Heart left ventricle (tissue), 16 donors: ENCODE measurements around the gene SCAMP3. TPM values are rescaled to one million over a fixed set of nuclear protein-coding genes. Genes with fewer than 3 reads are reported as not detected.
"Not testable (repeated sequence)": the region's sequence is repeated elsewhere in the genome, so short reads cannot be mapped to it uniquely, and the experiment has no call there.

ENCODE experiments used
- ATAC-seq, 4 donors: fragments of 200-7000 bp; cut with Tn5 transposase; one replicate each; pipeline ENCODE4 v1.9.1; 2020 to 2022; ENCODE audit warnings: moderate library complexity in 4 of 4, mild to moderate bottlenecking in 3 of 4, moderate number of reproducible peaks in 1 of 4
- DNase-seq, 5 donors: peaks; one replicate each; pipeline ENCODE4 v3.0.0-alpha.2; 2020
- H3K27ac ChIP-seq, 12 donors: fragments of 200-600 bp; sonication (generic) in 4 of 12; one replicate each; pipeline versions ENCODE4 v1.5.0 to v1.8.0; 2016 to 2022; ENCODE audit warnings: mild to moderate bottlenecking in 2 of 12
- H3K27me3 ChIP-seq, 9 donors: fragments of 200-600 bp; sonication (generic) in 2 of 9; one replicate each; pipeline versions ENCODE4 v1.5.1 to v1.8.0; 2016 to 2022; ENCODE audit warnings: mild to moderate bottlenecking in 3 of 9
- H3K36me3 ChIP-seq, 9 donors: fragments of 200-600 bp; sonication (generic) in 2 of 9; one replicate each; pipeline versions ENCODE4 v1.5.0 to v1.8.0; 2018 to 2022; ENCODE audit warnings: mild to moderate bottlenecking in 2 of 9
- H3K4me1 ChIP-seq, 12 donors: fragments of 200-600 bp; sonication (generic) in 4 of 12; one replicate each; pipeline versions ENCODE4 v1.5.0 to v1.8.0; 2016 to 2022; ENCODE audit warnings: mild to moderate bottlenecking in 3 of 12
- H3K4me3 ChIP-seq, 12 donors: fragments of 200-600 bp; sonication (generic) in 4 of 12; one replicate each; pipeline versions ENCODE4 v1.5.0 to v1.8.0; 2017 to 2022; ENCODE audit warnings: mild to moderate bottlenecking in 9 of 12, moderate library complexity in 4 of 12
- H3K9me3 ChIP-seq, 12 donors: fragments of 200-600 bp; sonication (generic) in 4 of 12; one replicate each; pipeline versions ENCODE4 v1.5.0 to v1.8.0; 2016 to 2022; ENCODE audit warnings: mild to moderate bottlenecking in 1 of 12
- CTCF ChIP-seq, 12 donors: fragments of 200-600 bp; sonication (generic) in 4 of 12; IDR thresholded peaks; one replicate each; pipeline versions ENCODE4 v1.5.0 to v1.8.0; 2018 to 2022; ENCODE audit warnings: antibody characterized with exemption in 12 of 12, mild to moderate bottlenecking in 5 of 12
- POLR2A ChIP-seq, 2 donors: fragments of 450-650 bp; IDR thresholded peaks; one replicate each; pipeline ENCODE4 v1.6.1; 2017; ENCODE audit warnings: antibody characterized with exemption in 2 of 2, mild to moderate bottlenecking in 2 of 2, moderate library complexity in 2 of 2
- WGBS, 4 donors: extraction: QIAGEN DNeasy Blood & Tissue Kit in 2 of 4; methylation state at CpG; one replicate each; pipeline versions ENCODE4 v1.1.5 to v1.1.7; 2013 to 2018; 5-methylcytosine and 5-hydroxymethylcytosine counted together
- intact Hi-C, 10 donors: fragments of 100-400 bp; cut with DNase I; formaldehyde crosslinking; loops; one replicate each; pipeline versions ENCODE4 v1.11.1 to v1.14.2; 2022
- polyA plus RNA-seq, 2 donors: library from polyadenylated mRNA; stranded (reverse); fragments of 200-250 nt; gene quantifications; one replicate each; pipeline ENCODE4 v1.2.3, GENCODE V29; 2013
- total RNA-seq, 9 donors: library from RNA; depleted of rRNA in 2 of 9; stranded (reverse); fragments of >200 nt in 2 of 9; fragmentation: NEBNext Ultra II Directional in 3 of 9; extraction: Animal tissue kit (Norgen Biotek cat#: 25700) in 3 of 9; gene quantifications; one replicate each; pipeline versions ENCODE4 v1.1.0 to v1.2.4, GENCODE V29; 2016 to 2023
- donor health status: ischemic (EF 13 %, LVEDD 7.1; RV severe dilation, severe dysfunction).
- donor health status: healthy with polysubstance abuse.
- donor health status: DM: no; HTN: yes; CAD: no.
- donor health status: DM: no; HTN: no; CAD: no.
- donor health status: ischemic (EF 25% LVEDD 6.9; RV normal size, moderate dysfunction).
- donor health status: ischemic (EF 25% LVEDD 5.7; RV mildly dilated, moderate dysfunction).
- donor health status: healthy.
- donor health status: DM: yes; HTN: yes; CAD: no.
- donor health status: ischemic (EF 35%, LVEDD 5.7; RV mildly dilated, moderate dysfunction).
- donor health status: nonischemic (EF 11% LVEDD 7.7; RV severe dilation, severe dysfunction).
- donor health status: DM: yes; HTN: yes; CAD: no.
- donor health status: PGD.
- donor health status: ischemic (EF 29% LVEDD 5.4; RV normal size, mild dysfunction).
- donor health status: nonischemic (EF 23%, LVEDD 6.1; RV moderate dilation, normal function).

Gene SCAMP3
- total and polyA plus RNA-seq, 11 donors = 51.2 to 123 (median 65.8) TPM

DNA sequence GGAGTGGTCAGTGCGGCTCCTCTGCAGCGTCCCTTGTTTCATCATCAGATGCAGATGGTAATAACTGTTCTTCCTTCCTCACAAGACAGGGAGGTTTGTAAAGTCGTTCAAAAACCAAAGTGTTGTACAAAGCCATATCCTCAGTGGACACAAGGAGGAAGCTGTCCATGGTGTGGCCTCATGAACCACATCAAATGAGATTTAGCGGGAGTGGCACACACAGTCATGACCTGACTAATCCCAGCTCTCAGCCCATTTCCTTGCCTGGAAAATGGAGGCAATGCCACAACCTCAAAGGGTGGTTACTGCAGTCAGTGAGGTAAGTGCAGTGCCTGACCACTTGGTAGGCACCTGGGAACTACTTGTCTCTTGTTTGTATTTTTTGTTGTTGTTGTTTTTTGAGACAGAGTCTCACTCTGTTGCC lies 20.3 kb downstream of the SCAMP3 start:
- peaks cover 0 to 41% (median 22%) of the 10 kb centered on the region in 12 donors for H3K4me1 ChIP-seq
- intact Hi-C loops = loop anchor here in 4 of 10 donors (5.0 kb wide), 1 partner anchor 35 kb away; the partner anchor contains the start of genes MTX1 (in 4 of the 4) and THBS3 (in 4 of the 4)

DNA sequence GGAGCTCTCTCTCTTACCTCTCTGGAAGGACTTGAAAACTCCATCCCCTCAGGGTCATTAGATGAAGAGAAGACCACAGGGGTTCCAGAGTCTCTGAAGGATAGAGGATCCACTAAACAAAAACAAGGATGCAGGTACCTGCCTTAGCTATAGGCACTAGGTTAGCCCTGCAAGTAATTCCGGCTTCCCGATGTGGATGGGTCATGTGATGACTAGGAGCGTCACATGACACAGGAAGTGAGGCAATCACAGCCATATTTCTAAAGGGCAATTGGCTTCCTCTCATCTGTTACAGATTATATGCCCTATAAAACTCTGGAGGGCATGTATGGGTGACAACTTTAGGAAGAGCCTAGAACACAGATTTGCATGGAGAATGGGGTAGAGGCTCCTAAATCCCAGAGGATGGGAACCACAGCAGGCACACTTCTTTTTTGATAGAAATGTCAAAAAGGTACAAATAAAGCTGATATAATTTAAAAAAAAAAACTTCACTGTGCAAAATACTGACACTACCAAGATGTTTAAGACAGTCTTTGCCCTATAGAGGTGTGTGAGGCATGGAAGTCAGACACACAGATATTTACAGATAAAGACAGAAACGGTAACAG lies 21.0 kb downstream of the SCAMP3 start:
- Histone ChIP-seq H3K4me3 (peak overlapping the region in 11 of 12 donors; percentile 14 to 61 (median 49)), H3K27me3 (peaks cover 0 to 4% (median 0%) of the 10 kb centered on the region in 9 donors), H3K27ac (peak overlapping the region in 6 of 12 donors; percentile 6 to 69 (median 26)), H3K4me1 (peaks cover 0 to 41% (median 22%) of the 10 kb centered on the region in 12 donors), H3K36me3 (peaks cover 0 to 33% (median 24%) of the 10 kb centered on the region in 9 donors), H3K9me3 (no peaks in the 10 kb centered on the region)
- no peak for TF ChIP-seq CTCF (IDR thresholded peaks at IDR 0.05)
- no peak for TF ChIP-seq POLR2A (IDR thresholded peaks at IDR 0.05)
- DNase-seq = peak in 4 of 5 donors; percentile 61 to 76 (median 73)
- WGBS, 4 donors = 19 to 24% (median 20%) methylated on average over 3 to 4 of the region's 4 CpGs
- ATAC-seq = peak in 3 of 4 donors; percentile 37 to 50 (median 40)
- intact Hi-C loops = loop anchor here in 4 of 10 donors (5.0 kb wide), 1 partner anchor 34 kb away; the partner anchor contains the start of genes MTX1 (in 4 of the 4) and THBS3 (in 4 of the 4)

More for the DNA sequence above, 20.3 kb downstream of the SCAMP3 start:
- H3K4me3 ChIP-seq = no peak overlapping the region
- TF ChIP-seq POLR2A (IDR thresholded peaks at IDR 0.05) (no peak), CTCF (IDR thresholded peaks at IDR 0.05) (no peak)
- peaks cover 0 to 31% (median 17%) of the 10 kb centered on the region in 9 donors for H3K36me3 ChIP-seq
- WGBS, 4 donors = 59 to 75% (median 72%) methylated on average over 4 of the region's 4 CpGs
- H3K27ac ChIP-seq = peak overlapping the region in 2 of 12 donors; percentile 6 to 69
- peak in 1 of 4 donors; percentile 6 for ATAC-seq
- peaks cover 0 to 4% (median 0%) of the 10 kb centered on the region in 9 donors for H3K27me3 ChIP-seq
- DNase-seq = no peak
- H3K9me3 ChIP-seq = no peaks in the 10 kb centered on the region

GRCh38 chr1:155236451-155236850 lies 25.7 kb downstream of the SCAMP3 start:
- Histone ChIP-seq H3K27ac (no peak overlapping the region), H3K36me3 (peaks cover 0 to 40% (median 27%) of the 10 kb centered on the region in 9 donors), H3K27me3 (no peaks in the 10 kb centered on the region), H3K4me3 (no peak overlapping the region), H3K9me3 (no peaks in the 10 kb centered on the region), H3K4me1 (peaks cover 0 to 28% (median 7%) of the 10 kb centered on the region in 12 donors)
- DNase-seq (no peak), ATAC-seq (no peak)
- 81 to 87% (median 82%) methylated on average over 5 of the region's 5 CpGs for WGBS, 4 donors
- TF ChIP-seq CTCF (IDR thresholded peaks at IDR 0.05) (no peak), POLR2A (IDR thresholded peaks at IDR 0.05) (no peak)
- intact Hi-C loops = no loop called here

GRCh38 chr1:155235375-155235774 lies 26.8 kb downstream of the SCAMP3 start:
- H3K27me3 ChIP-seq, H3K4me3 ChIP-seq, H3K9me3 ChIP-seq, intact Hi-C loops, ATAC-seq, DNase-seq, H3K27ac ChIP-seq: not testable (repeated sequence)
- WGBS, 4 donors = 89 to 92% (median 91%) methylated on average over 4 to 8 of the region's 9 CpGs
- Histone ChIP-seq H3K36me3 (peaks cover 0 to 40% (median 27%) of the 10 kb centered on the region in 9 donors), H3K4me1 (peaks cover 0 to 23% (median 2%) of the 10 kb centered on the region in 12 donors)

DNA sequence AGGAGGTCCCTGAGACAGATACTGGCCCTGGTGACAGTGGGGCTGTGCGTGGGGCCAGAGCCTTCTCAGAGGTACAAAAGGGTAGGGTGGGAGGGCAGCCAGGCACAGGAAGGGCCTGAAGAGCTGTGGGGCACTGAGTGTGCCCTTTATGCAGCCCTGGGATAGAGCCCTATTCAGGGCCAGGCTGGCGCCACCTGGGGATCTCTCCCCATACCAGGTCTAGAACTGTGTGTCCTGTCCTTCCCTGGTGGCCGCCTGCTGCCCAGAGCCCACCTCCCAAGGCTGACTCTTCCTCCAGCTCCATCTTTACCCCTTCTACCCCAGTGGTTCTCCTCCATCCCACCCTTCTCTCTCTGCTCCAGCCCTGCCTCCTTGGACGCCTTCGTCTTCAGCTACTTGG lies 28.7 kb downstream of the SCAMP3 start:
- 83 to 100% (median 91%) methylated on average over 1 of the region's 5 CpGs for WGBS, 4 donors
- H3K9me3 ChIP-seq, DNase-seq, H3K27ac ChIP-seq, intact Hi-C loops, H3K4me3 ChIP-seq, H3K27me3 ChIP-seq: not testable (repeated sequence)
- Histone ChIP-seq H3K4me1 (peaks cover 0 to 16% (median 0%) of the 10 kb centered on the region in 12 donors), H3K36me3 (peaks cover 0 to 28% (median 22%) of the 10 kb centered on the region in 9 donors)
- ATAC-seq = peak in 1 of 4 donors; percentile 16

DNA sequence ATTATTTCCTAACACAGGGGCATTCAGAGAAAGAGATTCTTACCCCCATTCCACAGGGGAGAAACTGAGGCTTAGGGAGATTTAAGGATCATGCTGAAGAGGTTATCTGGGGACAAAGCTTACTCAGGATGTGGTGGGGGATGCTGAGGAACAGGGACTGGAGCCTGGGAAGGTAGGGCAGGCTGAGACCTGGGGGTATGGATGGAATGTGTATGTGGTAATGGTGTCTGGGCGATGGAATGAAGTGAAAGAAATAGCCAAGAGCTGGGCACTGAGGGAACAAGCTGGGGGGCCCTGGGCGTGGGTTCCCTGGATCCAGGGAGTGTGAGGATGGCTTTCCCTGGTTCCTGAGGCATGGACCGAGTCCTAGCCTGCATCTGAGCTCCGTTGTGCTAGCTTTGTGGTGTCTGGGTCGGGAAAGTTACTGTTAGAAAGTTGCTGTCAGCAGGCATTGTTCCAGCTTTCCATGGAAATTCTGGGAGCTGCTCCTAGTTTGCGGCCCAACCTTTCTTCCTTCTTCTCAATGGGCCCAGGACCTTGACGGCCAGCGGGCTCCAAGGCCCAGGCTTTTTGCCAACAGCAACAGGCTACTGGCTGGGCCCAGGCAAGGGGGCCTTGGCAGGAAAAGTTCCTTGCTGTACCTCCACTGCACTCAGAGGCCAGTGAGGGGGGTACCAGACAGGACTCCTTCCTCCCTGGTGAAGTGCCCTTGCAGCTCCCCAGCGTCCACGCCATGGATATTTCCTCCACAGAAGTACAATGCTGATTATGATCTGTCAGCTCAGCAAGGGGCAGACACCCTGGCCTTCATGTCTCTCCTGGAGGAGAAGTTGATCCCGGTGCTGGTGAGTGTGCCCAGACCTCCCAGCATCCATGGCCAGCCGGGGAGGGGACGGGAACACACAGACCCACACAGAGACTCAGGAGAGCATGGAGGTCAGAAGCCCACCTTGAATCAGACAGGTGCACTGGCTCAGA lies 29.9 kb downstream of the SCAMP3 start:
- peaks cover 0 to 23% (median 5%) of the 10 kb centered on the region in 12 donors for H3K4me1 ChIP-seq
- ATAC-seq, intact Hi-C loops, H3K9me3 ChIP-seq, H3K27me3 ChIP-seq, H3K4me3 ChIP-seq: not testable (repeated sequence)
- H3K27ac ChIP-seq = peak overlapping the region in 5 of 12 donors; percentile 30 to 66 (median 58)
- 60 to 67% (median 61%) methylated on average over 13 of the region's 13 CpGs for WGBS, 4 donors
- peak in 2 of 5 donors; percentile 63 to 72 for DNase-seq
- peaks cover 0 to 19% (median 14%) of the 10 kb centered on the region in 9 donors for H3K36me3 ChIP-seq

GRCh38 chr1:155231302-155231701 lies 30.9 kb downstream of the SCAMP3 start:
- WGBS, 4 donors = 51 to 83% (median 67%) methylated on average over 3 of the region's 3 CpGs
- H3K4me3 ChIP-seq, H3K27me3 ChIP-seq, H3K36me3 ChIP-seq, ATAC-seq, intact Hi-C loops, DNase-seq, H3K9me3 ChIP-seq: not testable (repeated sequence)
- Histone ChIP-seq H3K4me1 (peaks cover 0 to 30% (median 13%) of the 10 kb centered on the region in 12 donors), H3K27ac (peak overlapping the region in 1 of 12 donors; percentile 66)
